Fibroblast of the aortic adventitia (primary cell): ENCODE data around the gene ST13. TPM values are rescaled to one million over a fixed set of nuclear protein-coding genes. Genes with fewer than 3 reads are reported as not detected.

Experiments used
- DNase-seq: peaks from one replicate; pipeline ENCODE4 v3.0.0-alpha.2; 2010; ENCODE audit warnings: low read depth
- H3K4me3 ChIP-seq: 2 replicates; pipeline ENCODE4 v1.5.1; 2011; ENCODE audit warnings: low read depth, mild to moderate bottlenecking, control low read depth, low read length, moderate library complexity
- total RNA-seq: library from RNA; depleted of rRNA; stranded (reverse); fragments of >200 nt; gene quantifications from 2 replicates; pipeline ENCODE4 v1.2.3, GENCODE V29; 2012; ENCODE audit warnings: low replicate concordance
- TF ChIP-seq, protein P1 (sequence below): IDR thresholded peaks from 2 replicates; pipeline ENCODE4 v1.5.1; 2011; ENCODE audit warnings: mild to moderate bottlenecking, low read length, control low read depth, inconsistent platforms; ENCODE audit not compliant: insufficient read depth

ST13 gene
- total RNA-seq, 1 donor = 154 TPM

GRCh38 chr22:40823426-40823825, 33.0 kb downstream of the ST13 start:
- TF ChIP-seq, protein P1, sequence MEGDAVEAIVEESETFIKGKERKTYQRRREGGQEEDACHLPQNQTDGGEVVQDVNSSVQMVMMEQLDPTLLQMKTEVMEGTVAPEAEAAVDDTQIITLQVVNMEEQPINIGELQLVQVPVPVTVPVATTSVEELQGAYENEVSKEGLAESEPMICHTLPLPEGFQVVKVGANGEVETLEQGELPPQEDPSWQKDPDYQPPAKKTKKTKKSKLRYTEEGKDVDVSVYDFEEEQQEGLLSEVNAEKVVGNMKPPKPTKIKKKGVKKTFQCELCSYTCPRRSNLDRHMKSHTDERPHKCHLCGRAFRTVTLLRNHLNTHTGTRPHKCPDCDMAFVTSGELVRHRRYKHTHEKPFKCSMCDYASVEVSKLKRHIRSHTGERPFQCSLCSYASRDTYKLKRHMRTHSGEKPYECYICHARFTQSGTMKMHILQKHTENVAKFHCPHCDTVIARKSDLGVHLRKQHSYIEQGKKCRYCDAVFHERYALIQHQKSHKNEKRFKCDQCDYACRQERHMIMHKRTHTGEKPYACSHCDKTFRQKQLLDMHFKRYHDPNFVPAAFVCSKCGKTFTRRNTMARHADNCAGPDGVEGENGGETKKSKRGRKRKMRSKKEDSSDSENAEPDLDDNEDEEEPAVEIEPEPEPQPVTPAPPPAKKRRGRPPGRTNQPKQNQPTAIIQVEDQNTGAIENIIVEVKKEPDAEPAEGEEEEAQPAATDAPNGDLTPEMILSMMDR = no peak
- DNase-seq = no peak
- no peak overlapping the region for H3K4me3 ChIP-seq

GRCh38 chr22:40819599-40820140, 36.8 kb downstream of the ST13 start:
- DNase-seq = peak; percentile 34
- peak overlapping the region; percentile 83 for H3K4me3 ChIP-seq
- TF ChIP-seq, protein P1 = no peak

DNA sequence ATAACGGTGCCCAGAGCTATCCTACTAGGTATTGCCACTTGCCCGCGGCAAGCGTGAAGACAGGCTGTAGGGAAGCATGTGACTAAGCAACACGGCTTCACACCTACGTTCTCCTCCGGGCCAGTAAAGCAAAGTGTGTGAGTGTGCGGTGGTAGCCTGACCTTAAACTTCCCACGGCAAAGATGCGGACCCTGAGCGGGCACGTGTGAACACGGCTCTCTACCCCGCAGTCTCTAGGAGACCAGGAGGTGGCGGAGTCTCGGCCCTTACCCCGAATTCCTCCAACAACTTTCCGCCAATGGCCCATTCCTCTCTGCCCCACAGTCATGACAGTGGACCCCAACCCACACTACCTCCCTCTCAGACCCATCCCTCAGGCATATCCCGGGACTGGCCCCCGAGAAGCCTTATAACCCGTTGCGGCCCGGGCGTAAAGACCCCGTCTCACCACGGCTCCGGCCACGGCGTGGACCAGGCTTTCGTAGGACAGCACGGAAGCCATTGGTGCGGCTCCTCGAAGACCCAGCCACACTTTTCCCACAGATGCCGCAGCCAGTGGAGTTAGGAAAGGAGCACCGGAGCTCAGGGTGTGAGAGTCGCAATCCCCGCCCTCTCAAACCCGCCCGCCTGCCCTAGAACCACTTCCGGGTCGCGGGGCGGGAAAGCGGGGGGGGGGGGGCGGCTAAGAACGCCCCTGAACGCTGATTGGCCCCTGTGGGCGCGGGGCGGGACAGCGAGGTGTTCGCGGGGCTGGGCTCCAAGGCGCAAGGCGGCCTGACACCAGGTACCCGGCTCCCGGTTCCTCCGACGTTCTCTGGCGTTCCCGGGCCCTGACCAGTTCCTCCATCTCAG, 37.5 kb downstream of the ST13 start, which contains the start of gene SLC25A17:
SLC25A17 (minus strand) TSS at position 600 of the 852 bp plus-strand sequence; CDS start at position 502, 98 bp downstream.
- H3K4me3 ChIP-seq = peak within 1 kb of the TSS; percentile 83
- TF ChIP-seq, protein P1 = peak; percentile 64
- peak; percentile 67 for DNase-seq

GRCh38 chr22:40818192-40818746, 38.2 kb downstream of the ST13 start:
- DNase-seq = peak; percentile 5
- TF ChIP-seq, protein P1 = no peak
- peak overlapping the region; percentile 83 for H3K4me3 ChIP-seq

DNA sequence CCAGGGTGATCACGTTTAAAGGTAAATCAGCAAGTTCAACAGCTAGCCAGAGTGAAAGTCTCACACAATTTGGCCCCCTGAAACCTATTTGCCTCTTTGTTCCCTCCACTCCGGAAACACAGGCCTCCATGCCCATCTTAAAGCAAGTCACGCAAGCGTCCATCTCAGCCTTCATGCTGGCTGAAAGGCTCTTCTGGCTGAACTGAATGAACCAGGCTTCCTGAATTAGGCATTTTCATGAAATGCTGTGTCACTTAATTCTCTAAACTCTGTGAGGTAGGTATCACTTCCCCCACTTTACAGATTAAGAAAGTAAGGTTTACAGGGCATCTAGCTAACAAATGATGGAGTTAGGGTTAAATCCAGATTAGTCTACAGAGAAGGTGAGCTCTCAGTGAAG, 38.7 kb downstream of the ST13 start:
- peak overlapping the region; percentile 83 for H3K4me3 ChIP-seq
- no peak for DNase-seq
- TF ChIP-seq, protein P1 = no peak

DNA sequence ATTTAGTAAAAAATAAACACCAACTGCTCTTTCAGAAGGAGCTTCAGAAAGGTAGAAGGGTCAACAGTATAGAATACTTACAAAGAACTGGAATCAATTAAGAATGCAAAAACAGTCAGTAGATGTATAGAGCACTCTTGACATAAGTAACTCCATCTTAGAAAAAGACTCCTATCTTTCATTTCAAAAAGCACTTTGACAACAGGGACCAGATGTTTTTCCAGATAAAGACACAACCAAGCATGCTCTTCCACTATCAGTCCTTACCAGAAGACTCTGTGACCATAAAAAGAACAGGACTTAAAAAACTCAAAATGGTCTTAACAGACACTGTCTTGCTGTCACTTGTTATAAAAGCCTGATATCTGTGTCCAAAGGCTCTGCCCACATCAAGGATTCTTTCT, 42.5 kb downstream of the ST13 start:
- TF ChIP-seq, protein P1 = no peak
- no peak for DNase-seq
- H3K4me3 ChIP-seq = no peak overlapping the region
